GM23338 (cell line): Measurements from ENCODE around the gene HIGD2B. TPM values are rescaled to one million over a fixed set of nuclear protein-coding genes. Genes with fewer than 3 reads are reported as not detected.

ENCODE experiments used
- ATAC-seq: fragments of 200-7000 bp; cut with Tn5 transposase; 3 replicates; pipeline ENCODE4 v1.9.1; 2020
- DNase-seq: peaks from one replicate; pipeline ENCODE4 v3.0.0-alpha.2; 2015; ENCODE audit warnings: low spot score
- H2AFZ ChIP-seq: fragments of 200-600 bp; sonication (generic); 2 replicates; pipeline ENCODE4 v1.8.0; 2016; ENCODE audit warnings: antibody characterized with exemption, mild to moderate bottlenecking, moderate library complexity
- H3F3A ChIP-seq: fragments of 200-600 bp; sonication (generic); replicated peaks from 2 replicates; pipeline ENCODE4 v1.8.0; 2017; ENCODE audit warnings: antibody characterized with exemption, mixed run types, low read depth
- H3K27ac ChIP-seq: fragments of 200-600 bp; sonication (generic); 2 replicates; pipeline ENCODE4 v1.6.1; 2016; ENCODE audit warnings: low read depth
- H3K27me3 ChIP-seq: fragments of 200-600 bp; sonication (generic); 2 replicates; pipeline ENCODE4 v1.8.0; 2016; ENCODE audit warnings: mild to moderate bottlenecking, mixed run types, moderate library complexity; ENCODE audit not compliant: insufficient read depth
- H3K36me3 ChIP-seq: fragments of 200-600 bp; sonication (generic); 2 replicates; pipeline ENCODE4 v1.8.0; 2016; ENCODE audit warnings: mild to moderate bottlenecking; ENCODE audit not compliant: insufficient read depth
- H3K4me1 ChIP-seq: fragments of 200-600 bp; sonication (generic); 2 replicates; pipeline ENCODE4 v1.8.0; 2016; ENCODE audit warnings: mild to moderate bottlenecking, moderate library complexity; ENCODE audit not compliant: insufficient read depth
- H3K4me2 ChIP-seq: fragments of 200-600 bp; sonication (generic); 2 replicates; pipeline ENCODE4 v1.7.1; 2017; ENCODE audit warnings: mixed run types
- H3K4me3 ChIP-seq: fragments of 200-600 bp; sonication (generic); 2 replicates; pipeline ENCODE4 v1.6.1; 2016; ENCODE audit warnings: mixed run types
- H3K79me2 ChIP-seq: fragments of 200-600 bp; sonication (generic); replicated peaks from 2 replicates; pipeline ENCODE4 v1.8.0; 2017; ENCODE audit warnings: mild to moderate bottlenecking; ENCODE audit not compliant: insufficient read depth
- H3K9me2 ChIP-seq: fragments of 200-600 bp; sonication (generic); 2 replicates; pipeline ENCODE4 v1.8.0; 2017; ENCODE audit not compliant: insufficient read depth
- H4K20me1 ChIP-seq: fragments of 200-600 bp; sonication (generic); replicated peaks from 2 replicates; pipeline ENCODE4 v1.8.0; 2017; ENCODE audit warnings: mild to moderate bottlenecking; ENCODE audit not compliant: insufficient read depth
- H3K27ac Mint-ChIP-seq: 2 replicates; pipeline ENCODE4 v1.8.0; 2020; ENCODE audit warnings: inconsistent platforms, mild to moderate bottlenecking, moderate library complexity, mixed read lengths
- H3K27me3 Mint-ChIP-seq: 3 replicates; pipeline ENCODE4 v1.8.0; 2022; ENCODE audit warnings: low read depth, mild to moderate bottlenecking, moderate library complexity, mixed read lengths, inconsistent platforms; ENCODE audit not compliant: insufficient read depth, poor library complexity
- H3K36me3 Mint-ChIP-seq: 3 replicates; pipeline ENCODE4 v1.8.0; 2021; ENCODE audit warnings: low read depth, mild to moderate bottlenecking, inconsistent platforms, moderate library complexity, mixed read lengths
- H3K4me1 Mint-ChIP-seq: 3 replicates; pipeline ENCODE4 v1.8.0; 2020; ENCODE audit warnings: mild to moderate bottlenecking, inconsistent platforms, mixed read lengths
- H3K4me3 Mint-ChIP-seq: 3 replicates; pipeline ENCODE4 v1.8.0; 2021; ENCODE audit warnings: moderate library complexity, mild to moderate bottlenecking, inconsistent platforms, mixed read lengths
- H3K9me3 Mint-ChIP-seq: 3 replicates; pipeline ENCODE4 v1.8.0; 2020; ENCODE audit warnings: moderate library complexity, mild to moderate bottlenecking, inconsistent platforms, mixed read lengths
- CREB1 ChIP-seq: fragments of 250-450 bp; sonication (Bioruptor Pico); IDR thresholded peaks from 2 replicates; pipeline ENCODE4 v1.5.0; 2020; ENCODE audit warnings: low read depth, mild to moderate bottlenecking, moderate library complexity
- EZH2 ChIP-seq: fragments of 200-600 bp; sonication (generic); IDR thresholded peaks from one replicate; pipeline ENCODE4 v1.8.0; 2017; ENCODE audit warnings: antibody characterized with exemption, mild to moderate bottlenecking, low read depth; ENCODE audit not compliant: unreplicated experiment
- EZH2phosphoT487 ChIP-seq: fragments of 200-600 bp; sonication (generic); IDR thresholded peaks from one replicate; pipeline ENCODE4 v1.8.1; 2018; ENCODE audit warnings: antibody characterized with exemption; ENCODE audit not compliant: unreplicated experiment
- NANOG ChIP-seq: IDR thresholded peaks from 2 replicates; pipeline ENCODE4 v1.6.1; 2016; ENCODE audit warnings: antibody characterized with exemption, borderline replicate concordance
- STAT1 ChIP-seq: IDR thresholded peaks from one replicate; pipeline ENCODE4 v1.6.1; 2016; ENCODE audit warnings: antibody characterized with exemption; ENCODE audit not compliant: unreplicated experiment
- ZNF331 ChIP-seq: fragments of 250-450 bp; sonication (Bioruptor Pico); IDR thresholded peaks from 2 replicates; pipeline ENCODE4 v1.5.0; 2020; ENCODE audit warnings: low read depth, mild to moderate bottlenecking, moderate library complexity
- ZNF462 ChIP-seq: fragments of 250-450 bp; sonication (Bioruptor Pico); IDR thresholded peaks from 2 replicates; pipeline ENCODE4 v1.5.0; 2020; ENCODE audit warnings: mild to moderate bottlenecking, moderate library complexity
- polyA plus RNA-seq: library from polyadenylated mRNA; unstranded; fragments of >200 nt; fragmentation: Nextera tagmentation; extraction: Ambion mirVana; gene quantifications from 2 replicates; pipeline ENCODE4 v1.2.1, GENCODE V29; 2016
- total RNA-seq: library from RNA; depleted of rRNA; stranded (reverse); fragments of >200 nt; shearing (Covaris generic); gene quantifications from 2 replicates; pipeline ENCODE4 v1.2.3, GENCODE V29; 2014
- TF ChIP-seq, protein P1 (sequence below), 2 experiments: fragments of 200-600 bp in 1 of 2; sonication (generic) in 1 of 2; conservative IDR thresholded peaks; 2 replicates each; pipeline versions ENCODE4 v1.5.1 to v1.6.1; 2016 to 2017; ENCODE audit warnings: antibody characterized with exemption in 2 of 2, low read depth in 2 of 2, mild to moderate bottlenecking in 2 of 2, moderate library complexity in 1 of 2
- TF ChIP-seq, protein P2 (sequence below): IDR thresholded peaks from 2 replicates; pipeline ENCODE4 v1.6.1; 2016; ENCODE audit warnings: antibody characterized with exemption
- TF ChIP-seq, protein P3 (sequence below): IDR thresholded peaks from one replicate; pipeline ENCODE4 v1.6.1; 2018; ENCODE audit warnings: antibody characterized with exemption; ENCODE audit not compliant: unreplicated experiment

The HIGD2B gene
- total and polyA plus RNA-seq, 2 experiments from 2014 or later = not detected

DNA sequence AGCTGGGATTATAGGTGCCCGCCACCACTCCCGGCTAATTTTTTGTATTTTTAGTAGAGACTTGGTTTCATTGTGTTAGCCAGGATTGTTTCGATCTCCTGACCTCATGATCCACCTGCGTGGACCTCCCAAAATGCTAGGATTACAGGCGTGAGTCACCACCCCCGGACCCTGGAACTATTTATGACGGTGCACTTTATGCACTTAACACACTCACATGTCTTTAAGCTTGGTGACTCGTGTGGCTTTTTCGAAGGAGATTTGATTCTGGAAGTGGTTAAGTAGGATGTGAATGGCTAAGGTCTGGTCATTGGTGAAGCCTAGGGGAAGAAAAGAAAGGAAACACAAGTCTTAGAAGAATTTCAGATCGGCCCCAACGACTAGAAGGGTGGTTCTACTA lies 20.3 kb upstream of the HIGD2B start:
- Histone ChIP-seq H2AFZ (no peak overlapping the region), H3K79me2 (peaks cover 11% of the 10 kb centered on the region), H3K27me3 (no peaks in the 10 kb centered on the region), H3K4me1 (no peaks in the 10 kb centered on the region), H4K20me1 (peaks cover 5% of the 10 kb centered on the region; the same call in 1 of the 2 replicates), H3K27ac (peak overlapping the region; percentile 69; the same call in 1 of the 2 replicates), H3K9me2 (no peaks in the 10 kb centered on the region), H3F3A (no peaks in the 10 kb centered on the region), H3K4me2 (no peak overlapping the region), H3K36me3 (no peaks in the 10 kb centered on the region), H3K4me3 (no peak overlapping the region)
- no peak for ATAC-seq
- H3K36me3 Mint-ChIP-seq = peaks cover 8% of the 10 kb centered on the region; the same call in 1 of the 3 replicates
- no peak for DNase-seq
- no peak overlapping the region for H3K4me3 Mint-ChIP-seq
- H3K27ac Mint-ChIP-seq = no peak overlapping the region
- no peaks in the 10 kb centered on the region for H3K4me1 Mint-ChIP-seq
- peaks cover 2% of the 10 kb centered on the region for H3K27me3 Mint-ChIP-seq
- no peaks in the 10 kb centered on the region for H3K9me3 Mint-ChIP-seq
- TF ChIP-seq ZNF462 (CRISPR knock-in tag) (no peak), STAT1 (no peak), NANOG (no peak), EZH2phosphoT487 (no peak), ZNF331 (no peak), EZH2 (no peak), CREB1 (CRISPR knock-in tag) (no peak)
- TF ChIP-seq, protein P1, sequence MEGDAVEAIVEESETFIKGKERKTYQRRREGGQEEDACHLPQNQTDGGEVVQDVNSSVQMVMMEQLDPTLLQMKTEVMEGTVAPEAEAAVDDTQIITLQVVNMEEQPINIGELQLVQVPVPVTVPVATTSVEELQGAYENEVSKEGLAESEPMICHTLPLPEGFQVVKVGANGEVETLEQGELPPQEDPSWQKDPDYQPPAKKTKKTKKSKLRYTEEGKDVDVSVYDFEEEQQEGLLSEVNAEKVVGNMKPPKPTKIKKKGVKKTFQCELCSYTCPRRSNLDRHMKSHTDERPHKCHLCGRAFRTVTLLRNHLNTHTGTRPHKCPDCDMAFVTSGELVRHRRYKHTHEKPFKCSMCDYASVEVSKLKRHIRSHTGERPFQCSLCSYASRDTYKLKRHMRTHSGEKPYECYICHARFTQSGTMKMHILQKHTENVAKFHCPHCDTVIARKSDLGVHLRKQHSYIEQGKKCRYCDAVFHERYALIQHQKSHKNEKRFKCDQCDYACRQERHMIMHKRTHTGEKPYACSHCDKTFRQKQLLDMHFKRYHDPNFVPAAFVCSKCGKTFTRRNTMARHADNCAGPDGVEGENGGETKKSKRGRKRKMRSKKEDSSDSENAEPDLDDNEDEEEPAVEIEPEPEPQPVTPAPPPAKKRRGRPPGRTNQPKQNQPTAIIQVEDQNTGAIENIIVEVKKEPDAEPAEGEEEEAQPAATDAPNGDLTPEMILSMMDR (conservative IDR thresholded peaks at IDR 0.05; ENCODE audit: low read depth in 2 of 2) = no peak
- TF ChIP-seq, protein P2, sequence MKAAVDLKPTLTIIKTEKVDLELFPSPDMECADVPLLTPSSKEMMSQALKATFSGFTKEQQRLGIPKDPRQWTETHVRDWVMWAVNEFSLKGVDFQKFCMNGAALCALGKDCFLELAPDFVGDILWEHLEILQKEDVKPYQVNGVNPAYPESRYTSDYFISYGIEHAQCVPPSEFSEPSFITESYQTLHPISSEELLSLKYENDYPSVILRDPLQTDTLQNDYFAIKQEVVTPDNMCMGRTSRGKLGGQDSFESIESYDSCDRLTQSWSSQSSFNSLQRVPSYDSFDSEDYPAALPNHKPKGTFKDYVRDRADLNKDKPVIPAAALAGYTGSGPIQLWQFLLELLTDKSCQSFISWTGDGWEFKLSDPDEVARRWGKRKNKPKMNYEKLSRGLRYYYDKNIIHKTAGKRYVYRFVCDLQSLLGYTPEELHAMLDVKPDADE = no peak
- TF ChIP-seq, protein P3, sequence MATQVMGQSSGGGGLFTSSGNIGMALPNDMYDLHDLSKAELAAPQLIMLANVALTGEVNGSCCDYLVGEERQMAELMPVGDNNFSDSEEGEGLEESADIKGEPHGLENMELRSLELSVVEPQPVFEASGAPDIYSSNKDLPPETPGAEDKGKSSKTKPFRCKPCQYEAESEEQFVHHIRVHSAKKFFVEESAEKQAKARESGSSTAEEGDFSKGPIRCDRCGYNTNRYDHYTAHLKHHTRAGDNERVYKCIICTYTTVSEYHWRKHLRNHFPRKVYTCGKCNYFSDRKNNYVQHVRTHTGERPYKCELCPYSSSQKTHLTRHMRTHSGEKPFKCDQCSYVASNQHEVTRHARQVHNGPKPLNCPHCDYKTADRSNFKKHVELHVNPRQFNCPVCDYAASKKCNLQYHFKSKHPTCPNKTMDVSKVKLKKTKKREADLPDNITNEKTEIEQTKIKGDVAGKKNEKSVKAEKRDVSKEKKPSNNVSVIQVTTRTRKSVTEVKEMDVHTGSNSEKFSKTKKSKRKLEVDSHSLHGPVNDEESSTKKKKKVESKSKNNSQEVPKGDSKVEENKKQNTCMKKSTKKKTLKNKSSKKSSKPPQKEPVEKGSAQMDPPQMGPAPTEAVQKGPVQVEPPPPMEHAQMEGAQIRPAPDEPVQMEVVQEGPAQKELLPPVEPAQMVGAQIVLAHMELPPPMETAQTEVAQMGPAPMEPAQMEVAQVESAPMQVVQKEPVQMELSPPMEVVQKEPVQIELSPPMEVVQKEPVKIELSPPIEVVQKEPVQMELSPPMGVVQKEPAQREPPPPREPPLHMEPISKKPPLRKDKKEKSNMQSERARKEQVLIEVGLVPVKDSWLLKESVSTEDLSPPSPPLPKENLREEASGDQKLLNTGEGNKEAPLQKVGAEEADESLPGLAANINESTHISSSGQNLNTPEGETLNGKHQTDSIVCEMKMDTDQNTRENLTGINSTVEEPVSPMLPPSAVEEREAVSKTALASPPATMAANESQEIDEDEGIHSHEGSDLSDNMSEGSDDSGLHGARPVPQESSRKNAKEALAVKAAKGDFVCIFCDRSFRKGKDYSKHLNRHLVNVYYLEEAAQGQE = no peak
